Measurements from ENCODE around the gene PDGFD.

DNA sequence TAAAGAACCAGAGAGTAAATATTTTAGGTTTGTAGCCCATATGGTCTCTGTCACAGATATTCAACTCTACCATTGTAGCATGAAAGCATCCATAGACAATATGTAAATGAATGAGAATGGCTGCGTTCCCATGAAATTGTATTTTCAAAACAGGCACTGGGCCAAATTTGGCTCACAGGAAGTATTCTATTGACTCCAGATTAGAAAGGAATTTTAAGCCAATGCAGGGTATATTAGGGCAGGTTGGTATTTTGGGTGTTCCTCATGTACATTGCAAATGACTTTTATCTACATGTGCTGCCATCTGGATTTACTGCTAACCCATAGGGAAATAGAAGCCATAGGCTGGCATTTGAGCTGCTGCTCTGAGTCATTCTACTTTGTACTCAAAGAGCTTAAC lies 35.1 kb upstream of the PDGFD start:
- TF ChIP-seq, protein P1, sequence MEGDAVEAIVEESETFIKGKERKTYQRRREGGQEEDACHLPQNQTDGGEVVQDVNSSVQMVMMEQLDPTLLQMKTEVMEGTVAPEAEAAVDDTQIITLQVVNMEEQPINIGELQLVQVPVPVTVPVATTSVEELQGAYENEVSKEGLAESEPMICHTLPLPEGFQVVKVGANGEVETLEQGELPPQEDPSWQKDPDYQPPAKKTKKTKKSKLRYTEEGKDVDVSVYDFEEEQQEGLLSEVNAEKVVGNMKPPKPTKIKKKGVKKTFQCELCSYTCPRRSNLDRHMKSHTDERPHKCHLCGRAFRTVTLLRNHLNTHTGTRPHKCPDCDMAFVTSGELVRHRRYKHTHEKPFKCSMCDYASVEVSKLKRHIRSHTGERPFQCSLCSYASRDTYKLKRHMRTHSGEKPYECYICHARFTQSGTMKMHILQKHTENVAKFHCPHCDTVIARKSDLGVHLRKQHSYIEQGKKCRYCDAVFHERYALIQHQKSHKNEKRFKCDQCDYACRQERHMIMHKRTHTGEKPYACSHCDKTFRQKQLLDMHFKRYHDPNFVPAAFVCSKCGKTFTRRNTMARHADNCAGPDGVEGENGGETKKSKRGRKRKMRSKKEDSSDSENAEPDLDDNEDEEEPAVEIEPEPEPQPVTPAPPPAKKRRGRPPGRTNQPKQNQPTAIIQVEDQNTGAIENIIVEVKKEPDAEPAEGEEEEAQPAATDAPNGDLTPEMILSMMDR (IDR thresholded peaks at IDR 0.05; ENCODE audit: borderline replicate concordance, extremely low read depth, low read length, poor library complexity, severe bottlenecking) = no peak
- TF ChIP-seq EZH2 (IDR thresholded peaks at IDR 0.05; ENCODE audit: borderline replicate concordance, low read depth, low read length, severe bottlenecking) = no peak
